Loucy (cell line): Measurements from ENCODE around the gene ZNF616.

Experiments used
- CTCF ChIP-seq: fragments of 200-600 bp; sonication (generic); conservative IDR thresholded peaks from 2 replicates; pipeline ENCODE4 v1.5.1; 2014; ENCODE audit warnings: mild to moderate bottlenecking, antibody characterized with exemption, low read length
- EZH2phosphoT487 ChIP-seq: fragments of 200-600 bp; IDR thresholded peaks from 2 replicates; pipeline ENCODE4 v1.6.1; 2018; ENCODE audit warnings: antibody characterized with exemption, mild to moderate bottlenecking, moderate library complexity, borderline replicate concordance

- TF ChIP-seq CTCF (no peak), EZH2phosphoT487 (no peak)
Observed at GRCh38 chr19:52095172-52096014, 44.3 kb downstream of the ZNF616 start, which contains the start of gene ZNF841.
